Measurements from ENCODE around the gene FOXP1.

Gene FOXP1

GRCh38 chr3:71144525-71145253 lies 438.8 kb downstream of the FOXP1 start:
- H3K27ac ChIP-seq: no peak overlapping the region
- no peaks in the 10 kb centered on the region for H3K27me3 ChIP-seq (ENCODE audit: insufficient read depth, low read depth, severe bottlenecking)
- TF ChIP-seq CTCF (IDR thresholded peaks at IDR 0.05; ENCODE audit: low read depth, low read length): no peak
- H3K9me3 ChIP-seq (ENCODE audit: severe bottlenecking): no peaks in the 10 kb centered on the region
- DNase-seq: no peak
- H3K36me3 ChIP-seq: no peaks in the 10 kb centered on the region
- no peak overlapping the region for H3K4me3 ChIP-seq (ENCODE audit: low read depth, low read length)

DNA sequence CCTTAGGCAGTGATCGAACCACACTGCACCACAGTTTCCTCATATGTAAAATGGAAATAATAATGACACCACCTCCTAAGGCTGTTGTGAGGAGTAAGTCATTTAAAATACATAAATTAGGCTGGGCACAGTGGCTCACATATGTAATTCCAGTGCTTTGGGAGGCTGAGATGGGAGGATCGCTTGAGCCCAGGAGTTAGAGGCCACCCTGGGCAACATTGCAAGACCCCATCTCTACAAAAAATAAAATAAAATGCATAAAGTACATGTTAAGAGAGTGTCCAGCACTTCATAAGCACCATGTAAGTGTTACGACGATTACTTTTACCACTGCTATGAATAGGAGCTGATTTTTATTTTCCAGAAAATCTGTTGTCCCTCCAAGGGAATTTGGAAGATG lies 440.0 kb downstream of the FOXP1 start:
- H3K36me3 ChIP-seq: no peaks in the 10 kb centered on the region
- no peaks in the 10 kb centered on the region for H3K9me3 ChIP-seq (ENCODE audit: severe bottlenecking)
- no peak for TF ChIP-seq CTCF (IDR thresholded peaks at IDR 0.05; ENCODE audit: low read depth, low read length)
- DNase-seq: no peak
- no peak overlapping the region for H3K27ac ChIP-seq
- H3K4me3 ChIP-seq (ENCODE audit: low read depth, low read length): no peak overlapping the region
- H3K27me3 ChIP-seq (ENCODE audit: insufficient read depth, low read depth, severe bottlenecking): no peaks in the 10 kb centered on the region

- Histone ChIP-seq H3K27me3 (ENCODE audit: insufficient read depth, low read depth, severe bottlenecking) (no peaks in the 10 kb centered on the region), H3K4me3 (ENCODE audit: low read depth, low read length) (no peak overlapping the region), H3K9me3 (ENCODE audit: severe bottlenecking) (no peaks in the 10 kb centered on the region), H3K27ac (no peak overlapping the region), H3K36me3 (no peaks in the 10 kb centered on the region)
- peak; percentile 7 for DNase-seq
- no peak for TF ChIP-seq CTCF (IDR thresholded peaks at IDR 0.05; ENCODE audit: low read depth, low read length)
These were observed 440.9 kb downstream of the FOXP1 start for GRCh38 chr3:71142441-71143161.

GRCh38 chr3:71140477-71140876 lies 443.1 kb downstream of the FOXP1 start:
- no peaks in the 10 kb centered on the region for H3K27me3 ChIP-seq (ENCODE audit: insufficient read depth, low read depth, severe bottlenecking)
- no peak overlapping the region for H3K27ac ChIP-seq
- H3K9me3 ChIP-seq (ENCODE audit: severe bottlenecking): no peaks in the 10 kb centered on the region
- no peak for TF ChIP-seq CTCF (IDR thresholded peaks at IDR 0.05; ENCODE audit: low read depth, low read length)
- no peak for DNase-seq
- no peak overlapping the region for H3K4me3 ChIP-seq (ENCODE audit: low read depth, low read length)
- H3K36me3 ChIP-seq: no peaks in the 10 kb centered on the region

DNA sequence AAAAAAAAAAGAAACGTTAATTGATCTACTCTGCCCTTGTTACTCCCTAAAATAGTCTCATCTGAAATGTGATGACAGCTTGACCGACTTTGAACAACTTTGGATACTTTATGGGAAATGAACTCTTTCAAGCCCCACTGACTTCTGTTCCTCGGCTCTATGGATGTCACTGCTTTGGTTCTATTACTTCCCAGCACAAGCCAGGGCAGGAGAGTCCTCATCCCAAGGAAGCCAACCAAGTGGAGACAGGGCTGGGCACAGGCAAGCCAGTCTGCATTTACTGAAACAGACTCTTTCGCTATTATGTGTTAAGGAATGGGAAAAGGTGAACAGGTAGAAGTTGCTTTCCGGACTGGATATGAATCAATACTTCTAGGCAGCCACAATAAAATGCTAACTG lies 444.0 kb downstream of the FOXP1 start:
- no peak for TF ChIP-seq CTCF (IDR thresholded peaks at IDR 0.05; ENCODE audit: low read depth, low read length)
- no peaks in the 10 kb centered on the region for H3K27me3 ChIP-seq (ENCODE audit: insufficient read depth, low read depth, severe bottlenecking)
- H3K36me3 ChIP-seq: no peaks in the 10 kb centered on the region
- no peak overlapping the region for H3K27ac ChIP-seq
- no peaks in the 10 kb centered on the region for H3K9me3 ChIP-seq (ENCODE audit: severe bottlenecking)
- H3K4me3 ChIP-seq (ENCODE audit: low read depth, low read length): no peak overlapping the region
- DNase-seq: no peak

Data from WERI-Rb-1 (cell line).